SJCRH30 (cell line): ENCODE measurements around the gene IFI35. TPM values are rescaled to one million over a fixed set of nuclear protein-coding genes. Genes with fewer than 3 reads are reported as not detected.
A peak's percentile ranks its signal among the peaks of the same experiment; 100 is the strongest.

Experiments used
- DNase-seq, 2 experiments: peaks; one replicate each; pipeline ENCODE4 v3.0.0-alpha.2; 2015 to 2020
- H3K27ac ChIP-seq: fragments of 250-450 bp; sonication (Bioruptor Pico); 2 replicates; pipeline ENCODE4 v1.5.1; 2020; ENCODE audit warnings: mild to moderate bottlenecking, moderate library complexity
- H3K27me3 ChIP-seq: fragments of 250-450 bp; sonication (Bioruptor Pico); 2 replicates; pipeline ENCODE4 v1.5.1; 2020; ENCODE audit warnings: mild to moderate bottlenecking, moderate library complexity
- H3K36me3 ChIP-seq: fragments of 250-450 bp; sonication (Bioruptor Pico); 2 replicates; pipeline ENCODE4 v1.5.1; 2020; ENCODE audit warnings: mild to moderate bottlenecking, moderate library complexity
- H3K4me1 ChIP-seq: fragments of 250-450 bp; sonication (Bioruptor Pico); 2 replicates; pipeline ENCODE4 v1.5.1; 2020; ENCODE audit warnings: mild to moderate bottlenecking, moderate library complexity
- H3K4me3 ChIP-seq: fragments of 250-450 bp; sonication (Bioruptor Pico); 2 replicates; pipeline ENCODE4 v1.5.1; 2020; ENCODE audit warnings: mild to moderate bottlenecking, moderate library complexity
- H3K9me3 ChIP-seq: fragments of 250-450 bp; sonication (Bioruptor Pico); replicated peaks from 2 replicates; pipeline ENCODE4 v1.5.1; 2020; ENCODE audit warnings: mild to moderate bottlenecking, moderate library complexity
- total RNA-seq: library from RNA; depleted of rRNA; stranded (reverse); fragments of >200 nt; shearing (Covaris generic); gene quantifications from 2 replicates; pipeline ENCODE4 v1.2.3, GENCODE V29; 2014

Gene IFI35
- total RNA-seq, 1 experiment from 2014 or later: not detected

GRCh38 chr17:43025766-43026537, 19.4 kb downstream of the IFI35 start:
- H3K9me3 ChIP-seq: no peaks in the 10 kb centered on the region
- H3K4me3 ChIP-seq: no peak overlapping the region
- no peak for DNase-seq
- H3K4me1 ChIP-seq: peaks cover 9% of the 10 kb centered on the region
- H3K27ac ChIP-seq: no peak overlapping the region
- no peaks in the 10 kb centered on the region for H3K36me3 ChIP-seq
- peaks cover 5% of the 10 kb centered on the region; the same call in 1 of the 2 replicates for H3K27me3 ChIP-seq

GRCh38 chr17:43026595-43026994, 20.0 kb downstream of the IFI35 start:
- H3K4me3 ChIP-seq: no peak overlapping the region
- H3K36me3 ChIP-seq: no peaks in the 10 kb centered on the region
- no peaks in the 10 kb centered on the region for H3K9me3 ChIP-seq
- no peak for DNase-seq
- H3K27ac ChIP-seq: no peak overlapping the region
- H3K27me3 ChIP-seq: peaks cover 5% of the 10 kb centered on the region; the same call in 1 of the 2 replicates
- peaks cover 9% of the 10 kb centered on the region for H3K4me1 ChIP-seq

GRCh38 chr17:43027091-43028032, 20.8 kb downstream of the IFI35 start:
- no peaks in the 10 kb centered on the region for H3K9me3 ChIP-seq
- peaks cover 5% of the 10 kb centered on the region; the same call in 1 of the 2 replicates for H3K27me3 ChIP-seq
- H3K27ac ChIP-seq: no peak overlapping the region
- no peak overlapping the region for H3K4me3 ChIP-seq
- H3K36me3 ChIP-seq: no peaks in the 10 kb centered on the region
- DNase-seq: no peak
- peaks cover 9% of the 10 kb centered on the region for H3K4me1 ChIP-seq

GRCh38 chr17:43028221-43028861, 21.8 kb downstream of the IFI35 start:
- Histone ChIP-seq H3K4me3 (no peak overlapping the region), H3K9me3 (no peaks in the 10 kb centered on the region)
- DNase-seq: peak; percentile 65 to 67

GRCh38 chr17:43030137-43030767, 23.7 kb downstream of the IFI35 start:
- no peak overlapping the region for H3K27ac ChIP-seq
- H3K27me3 ChIP-seq: peaks cover 5% of the 10 kb centered on the region; the same call in 1 of the 2 replicates
- peaks cover 16% of the 10 kb centered on the region for H3K4me1 ChIP-seq
- H3K36me3 ChIP-seq: no peaks in the 10 kb centered on the region
- no peaks in the 10 kb centered on the region for H3K9me3 ChIP-seq
- DNase-seq: peak in 1 of 2 experiments; percentile 63
- H3K4me3 ChIP-seq: no peak overlapping the region

More at GRCh38 chr17:43028221-43028861, 21.8 kb downstream of the IFI35 start:
- peak overlapping the region; percentile 9; the same call in 1 of the 2 replicates for H3K27ac ChIP-seq
- no peaks in the 10 kb centered on the region for H3K36me3 ChIP-seq
- peaks cover 9% of the 10 kb centered on the region for H3K4me1 ChIP-seq
- H3K27me3 ChIP-seq: peaks cover 5% of the 10 kb centered on the region; the same call in 1 of the 2 replicates

- Histone ChIP-seq H3K27me3 (peaks cover 5% of the 10 kb centered on the region; the same call in 1 of the 2 replicates), H3K4me3 (no peak overlapping the region), H3K9me3 (no peaks in the 10 kb centered on the region), H3K27ac (no peak overlapping the region), H3K4me1 (peaks cover 16% of the 10 kb centered on the region), H3K36me3 (no peaks in the 10 kb centered on the region)
- no peak for DNase-seq
Observed at GRCh38 chr17:43031666-43032065, 25.1 kb downstream of the IFI35 start.

GRCh38 chr17:43033948-43034881, 27.6 kb downstream of the IFI35 start:
- DNase-seq: peak in 1 of 2 experiments; percentile 13
- Histone ChIP-seq H3K4me1 (peaks cover 14% of the 10 kb centered on the region), H3K4me3 (no peak overlapping the region), H3K27me3 (peaks cover 3% of the 10 kb centered on the region; the same call in 1 of the 2 replicates), H3K27ac (no peak overlapping the region), H3K9me3 (no peaks in the 10 kb centered on the region), H3K36me3 (no peaks in the 10 kb centered on the region)

GRCh38 chr17:43034894-43035293, 28.3 kb downstream of the IFI35 start:
- Histone ChIP-seq H3K27ac (no peak overlapping the region), H3K4me1 (peaks cover 10% of the 10 kb centered on the region; the same call in 1 of the 2 replicates), H3K9me3 (no peaks in the 10 kb centered on the region), H3K4me3 (no peak overlapping the region), H3K36me3 (no peaks in the 10 kb centered on the region), H3K27me3 (no peaks in the 10 kb centered on the region)
- no peak for DNase-seq

GRCh38 chr17:43039646-43040045, 33.1 kb downstream of the IFI35 start:
- Histone ChIP-seq H3K9me3 (no peaks in the 10 kb centered on the region), H3K4me3 (no peak overlapping the region), H3K27me3 (no peaks in the 10 kb centered on the region), H3K36me3 (0 out of 2 replicates have a peak, but pooled peaks cover 4% of the 10 kb centered on the region), H3K27ac (no peak overlapping the region), H3K4me1 (no peaks in the 10 kb centered on the region)
- DNase-seq: no peak

- no peak for DNase-seq
- 0 out of 2 replicates have a peak, but pooled peaks cover 7% of the 10 kb centered on the region for H3K36me3 ChIP-seq
- H3K27me3 ChIP-seq: no peaks in the 10 kb centered on the region
- H3K4me3 ChIP-seq: no peak overlapping the region
- no peak overlapping the region for H3K27ac ChIP-seq
- no peaks in the 10 kb centered on the region for H3K9me3 ChIP-seq
- no peaks in the 10 kb centered on the region for H3K4me1 ChIP-seq
Observed at GRCh38 chr17:43040655-43041054, 34.1 kb downstream of the IFI35 start.

GRCh38 chr17:43042025-43042628, 35.5 kb downstream of the IFI35 start:
- Histone ChIP-seq H3K27ac (no peak overlapping the region), H3K4me3 (no peak overlapping the region), H3K4me1 (no peaks in the 10 kb centered on the region), H3K27me3 (no peaks in the 10 kb centered on the region), H3K9me3 (no peaks in the 10 kb centered on the region), H3K36me3 (peaks cover 10% of the 10 kb centered on the region; the same call in 1 of the 2 replicates)
- DNase-seq: no peak

GRCh38 chr17:43043307-43043706, 36.7 kb downstream of the IFI35 start:
- Histone ChIP-seq H3K36me3 (peaks cover 17% of the 10 kb centered on the region; the same call in 1 of the 2 replicates), H3K27ac (no peak overlapping the region)
- no peak for DNase-seq

GRCh38 chr17:43044024-43044423, 37.4 kb downstream of the IFI35 start:
- H3K27ac ChIP-seq: no peak overlapping the region
- H3K27me3 ChIP-seq: no peaks in the 10 kb centered on the region
- no peaks in the 10 kb centered on the region for H3K4me1 ChIP-seq
- DNase-seq: no peak
- H3K36me3 ChIP-seq: peaks cover 17% of the 10 kb centered on the region; the same call in 1 of the 2 replicates
- no peak overlapping the region for H3K4me3 ChIP-seq
- H3K9me3 ChIP-seq: no peaks in the 10 kb centered on the region

More at GRCh38 chr17:43043307-43043706, 36.7 kb downstream of the IFI35 start:
- H3K4me1 ChIP-seq: no peaks in the 10 kb centered on the region
- H3K4me3 ChIP-seq: no peak overlapping the region
- no peaks in the 10 kb centered on the region for H3K27me3 ChIP-seq
- no peaks in the 10 kb centered on the region for H3K9me3 ChIP-seq
